ENCODE data around the gene CDC5L. TPM values are rescaled to one million over a fixed set of nuclear protein-coding genes. Genes with fewer than 3 reads are reported as not detected.

The CDC5L gene
- total RNA-seq, 1 experiment from 2014 or later: 23.8 TPM

GRCh38 chr6:44470746-44471145 lies 83.2 kb downstream of the CDC5L start:
- Mint-ChIP-seq H3K4me3 (ENCODE audit: unreplicated experiment) (no peak overlapping the region), H3K9me3 (ENCODE audit: unreplicated experiment) (no peaks in the 10 kb centered on the region), H3K27ac (ENCODE audit: unreplicated experiment) (no peak overlapping the region), H3K4me1 (ENCODE audit: low read depth, unreplicated experiment) (peaks cover 14% of the 10 kb centered on the region), H3K27me3 (ENCODE audit: insufficient read depth, unreplicated experiment) (no peaks in the 10 kb centered on the region), H3K36me3 (ENCODE audit: insufficient read depth, unreplicated experiment) (no peaks in the 10 kb centered on the region)
- DNase-seq: no peak
- POLR2A ChIA-PET: no interaction called here
- H3K27me3 ChIP-seq (replicated peaks; ENCODE audit: control insufficient read depth, insufficient read depth, low read length): no peaks in the 10 kb centered on the region
- TF ChIP-seq CTCF (IDR thresholded peaks at IDR 0.05; ENCODE audit: insufficient read depth in 1 of 2, low read depth in 1 of 2, low read length in 1 of 2, severe bottlenecking in 1 of 2, unreplicated experiment in 1 of 2): no peak
- H3K9me3 ChIP-seq: no peaks in the 10 kb centered on the region
- CTCF ChIA-PET: interaction anchor here (0.6 to 3.0 kb wide), 2 partner anchors 11 to 1279 kb away, joined by 3 to 9 read pairs; no protein-coding TSS in a partner anchor
- peaks cover 9% of the 10 kb centered on the region for H3K4me1 ChIP-seq
- no TSS peak for BruUV-seq (replicated peaks)
- no peak overlapping the region for H3K4me3 ChIP-seq (ENCODE audit: low read depth, low read length)
- H3K36me3 ChIP-seq (ENCODE audit: control insufficient read depth, insufficient read depth, low read length): no peaks in the 10 kb centered on the region
- intact Hi-C loops (cut with micrococcal nuclease; ENCODE audit: unreplicated experiment): loop anchor here (10.0 kb wide), 2 partner anchors 104 to 1454 kb away; no protein-coding TSS in a partner anchor

GRCh38 chr6:44471271-44471981 lies 83.9 kb downstream of the CDC5L start:
- Mint-ChIP-seq H3K4me1 (ENCODE audit: low read depth, unreplicated experiment) (peaks cover 14% of the 10 kb centered on the region), H3K4me3 (ENCODE audit: unreplicated experiment) (no peak overlapping the region), H3K27me3 (ENCODE audit: insufficient read depth, unreplicated experiment) (no peaks in the 10 kb centered on the region), H3K27ac (ENCODE audit: unreplicated experiment) (no peak overlapping the region), H3K9me3 (ENCODE audit: unreplicated experiment) (no peaks in the 10 kb centered on the region), H3K36me3 (ENCODE audit: insufficient read depth, unreplicated experiment) (no peaks in the 10 kb centered on the region)
- no peaks in the 10 kb centered on the region for H3K36me3 ChIP-seq (ENCODE audit: control insufficient read depth, insufficient read depth, low read length)
- TF ChIP-seq CTCF (IDR thresholded peaks at IDR 0.05; ENCODE audit: insufficient read depth in 1 of 2, low read depth in 1 of 2, low read length in 1 of 2, severe bottlenecking in 1 of 2, unreplicated experiment in 1 of 2): no peak
- DNase-seq: no peak
- ChIA-PET CTCF (interaction anchor here (3.0 kb wide), 1 partner anchor 12 kb away, joined by 9 read pairs; no protein-coding TSS in a partner anchor), POLR2A (no interaction called here)
- BruUV-seq (replicated peaks): no TSS peak
- intact Hi-C loops (cut with micrococcal nuclease; ENCODE audit: unreplicated experiment): loop anchor here (10.0 kb wide), 2 partner anchors 103 to 1453 kb away; no protein-coding TSS in a partner anchor
- no peaks in the 10 kb centered on the region for H3K27me3 ChIP-seq (replicated peaks; ENCODE audit: control insufficient read depth, insufficient read depth, low read length)
- no peaks in the 10 kb centered on the region for H3K9me3 ChIP-seq
- peaks cover 13% of the 10 kb centered on the region for H3K4me1 ChIP-seq
- H3K4me3 ChIP-seq (ENCODE audit: low read depth, low read length): no peak overlapping the region

GRCh38 chr6:44472250-44472945 lies 84.9 kb downstream of the CDC5L start:
- intact Hi-C loops (cut with micrococcal nuclease; ENCODE audit: unreplicated experiment): loop anchor here (10.0 kb wide), 2 partner anchors 102 to 1452 kb away; no protein-coding TSS in a partner anchor
- Mint-ChIP-seq H3K36me3 (ENCODE audit: insufficient read depth, unreplicated experiment) (no peaks in the 10 kb centered on the region), H3K27me3 (ENCODE audit: insufficient read depth, unreplicated experiment) (no peaks in the 10 kb centered on the region), H3K4me3 (ENCODE audit: unreplicated experiment) (no peak overlapping the region), H3K9me3 (ENCODE audit: unreplicated experiment) (no peaks in the 10 kb centered on the region), H3K4me1 (ENCODE audit: low read depth, unreplicated experiment) (peaks cover 14% of the 10 kb centered on the region), H3K27ac (ENCODE audit: unreplicated experiment) (no peak overlapping the region)
- H3K36me3 ChIP-seq (ENCODE audit: control insufficient read depth, insufficient read depth, low read length): no peaks in the 10 kb centered on the region
- no peak for TF ChIP-seq CTCF (IDR thresholded peaks at IDR 0.05; ENCODE audit: insufficient read depth in 1 of 2, low read depth in 1 of 2, low read length in 1 of 2, severe bottlenecking in 1 of 2, unreplicated experiment in 1 of 2)
- no TSS peak for BruUV-seq (replicated peaks)
- no peak overlapping the region for H3K4me3 ChIP-seq (ENCODE audit: low read depth, low read length)
- no peaks in the 10 kb centered on the region for H3K27me3 ChIP-seq (replicated peaks; ENCODE audit: control insufficient read depth, insufficient read depth, low read length)
- DNase-seq: no peak
- POLR2A ChIA-PET: no interaction called here
- no peaks in the 10 kb centered on the region for H3K9me3 ChIP-seq
- peaks cover 13% of the 10 kb centered on the region for H3K4me1 ChIP-seq
- CTCF ChIA-PET: interaction anchor here (3.0 kb wide), 1 partner anchor 13 kb away, joined by 9 read pairs; no protein-coding TSS in a partner anchor
